Fibroblast of the aortic adventitia (primary cell): ENCODE data around the gene GATA2. TPM values are rescaled to one million over a fixed set of nuclear protein-coding genes. Genes with fewer than 3 reads are reported as not detected.

Experiments used
- DNase-seq: peaks from one replicate; pipeline ENCODE4 v3.0.0-alpha.2; 2010; ENCODE audit warnings: low read depth
- H3K4me3 ChIP-seq: 2 replicates; pipeline ENCODE4 v1.5.1; 2011; ENCODE audit warnings: low read depth, mild to moderate bottlenecking, control low read depth, low read length, moderate library complexity
- CTCF ChIP-seq: IDR thresholded peaks from 2 replicates; pipeline ENCODE4 v1.5.1; 2011; ENCODE audit warnings: mild to moderate bottlenecking, low read length, control low read depth, inconsistent platforms; ENCODE audit not compliant: insufficient read depth
- total RNA-seq: library from RNA; depleted of rRNA; stranded (reverse); fragments of >200 nt; gene quantifications from 2 replicates; pipeline ENCODE4 v1.2.3, GENCODE V29; 2012; ENCODE audit warnings: low replicate concordance

GATA2 gene
- total RNA-seq, 1 donor = 9.3 TPM

GRCh38 chr3:128452678-128453275 is 40.2 kb downstream of the GATA2 start:
- no peak overlapping the region for H3K4me3 ChIP-seq
- DNase-seq = no peak
- no peak for TF ChIP-seq CTCF

- no peak overlapping the region for H3K4me3 ChIP-seq
- TF ChIP-seq CTCF = no peak
- DNase-seq = no peak
Observed at GRCh38 chr3:128452120-128452519, 40.9 kb downstream of the GATA2 start.

GRCh38 chr3:128449111-128449638 is 43.8 kb downstream of the GATA2 start:
- no peak for TF ChIP-seq CTCF
- peak; percentile 2 for DNase-seq
- no peak overlapping the region for H3K4me3 ChIP-seq

- DNase-seq = no peak
- no peak for TF ChIP-seq CTCF
Observed at GRCh38 chr3:128448491-128448890, 44.5 kb downstream of the GATA2 start.

GRCh38 chr3:128447561-128448013 is 45.4 kb downstream of the GATA2 start:
- no peak for TF ChIP-seq CTCF
- DNase-seq = no peak
- no peak overlapping the region for H3K4me3 ChIP-seq

More at GRCh38 chr3:128448491-128448890, 44.5 kb downstream of the GATA2 start:
- no peak overlapping the region for H3K4me3 ChIP-seq

GRCh38 chr3:128446821-128447220 is 46.2 kb downstream of the GATA2 start:
- H3K4me3 ChIP-seq = no peak overlapping the region
- DNase-seq = no peak
- no peak for TF ChIP-seq CTCF

- no peak overlapping the region for H3K4me3 ChIP-seq
- TF ChIP-seq CTCF = no peak
- DNase-seq = no peak
Observed at GRCh38 chr3:128445357-128445756, 47.6 kb downstream of the GATA2 start.
